BE2C (cell line): Measurements from ENCODE around the gene CCDC137.

Experiments used
- DNase-seq: peaks from one replicate; pipeline ENCODE4 v3.0.0-alpha.2; 2020
- H3K27me3 ChIP-seq: fragments of 250-450 bp; sonication (Bioruptor Pico); 2 replicates; pipeline ENCODE4 v1.5.1; 2020; ENCODE audit warnings: mild to moderate bottlenecking
- H3K36me3 ChIP-seq: fragments of 250-450 bp; sonication (Bioruptor Pico); 2 replicates; pipeline ENCODE4 v1.5.1; 2020; ENCODE audit warnings: mild to moderate bottlenecking
- H3K4me1 ChIP-seq: fragments of 250-450 bp; sonication (Bioruptor Pico); 2 replicates; pipeline ENCODE4 v1.5.1; 2020
- H3K4me3 ChIP-seq: 2 replicates; pipeline ENCODE4 v1.5.1; 2011; ENCODE audit warnings: low read depth, low read length
- H3K9me3 ChIP-seq: fragments of 250-450 bp; sonication (Bioruptor Pico); 2 replicates; pipeline ENCODE4 v1.5.1; 2020
- CTCF ChIP-seq: IDR thresholded peaks from 2 replicates; pipeline ENCODE4 v1.5.1; 2012; ENCODE audit warnings: mild to moderate bottlenecking, low read depth, low read length

CCDC137 gene

DNA sequence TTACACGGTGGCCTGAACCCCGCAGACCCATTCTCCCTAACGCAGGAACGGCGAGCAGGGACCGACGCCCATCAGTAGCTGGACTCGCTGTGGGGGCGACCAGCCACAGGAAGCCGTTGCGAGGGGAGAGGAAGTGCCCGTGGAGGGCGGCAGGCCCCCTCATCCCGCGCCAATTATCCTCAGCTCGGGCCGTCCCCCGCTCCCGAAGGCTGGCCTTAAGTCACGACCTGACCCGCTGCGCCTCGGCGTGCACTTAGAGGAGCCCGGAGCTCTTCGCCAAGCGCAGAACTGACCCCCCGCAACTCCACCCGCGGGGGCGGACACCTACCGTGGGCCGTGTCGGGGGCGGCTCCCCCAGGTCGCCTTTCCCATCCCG, 16.7 kb downstream of the CCDC137 start:
- TF ChIP-seq CTCF, result no peak
- Histone ChIP-seq H3K36me3 (peaks cover 25% of the 10 kb centered on the region), H3K9me3 (no peaks in the 10 kb centered on the region), H3K27me3 (no peaks in the 10 kb centered on the region), H3K4me3 (peak overlapping the region; percentile 92), H3K4me1 (no peaks in the 10 kb centered on the region)
- no peak for DNase-seq

GRCh38 chr17:81683584-81684441, 17.3 kb downstream of the CCDC137 start, which contains the start of the genes ARL16 and HGS:
ARL16 (minus strand) TSS chr17:81683797; CDS start chr17:81683753, 44 bp downstream.
HGS (plus strand) TSS chr17:81684011; CDS start chr17:81684067, 56 bp downstream.
- TF ChIP-seq CTCF, result no peak
- Histone ChIP-seq H3K27me3 (no peaks in the 10 kb centered on the region), H3K4me1 (no peaks in the 10 kb centered on the region), H3K36me3 (peaks cover 31% of the 10 kb centered on the region), H3K4me3 (peak within 1 kb of the TSS; percentile 92), H3K9me3 (no peaks in the 10 kb centered on the region)
- peak; percentile 98 for DNase-seq

DNA sequence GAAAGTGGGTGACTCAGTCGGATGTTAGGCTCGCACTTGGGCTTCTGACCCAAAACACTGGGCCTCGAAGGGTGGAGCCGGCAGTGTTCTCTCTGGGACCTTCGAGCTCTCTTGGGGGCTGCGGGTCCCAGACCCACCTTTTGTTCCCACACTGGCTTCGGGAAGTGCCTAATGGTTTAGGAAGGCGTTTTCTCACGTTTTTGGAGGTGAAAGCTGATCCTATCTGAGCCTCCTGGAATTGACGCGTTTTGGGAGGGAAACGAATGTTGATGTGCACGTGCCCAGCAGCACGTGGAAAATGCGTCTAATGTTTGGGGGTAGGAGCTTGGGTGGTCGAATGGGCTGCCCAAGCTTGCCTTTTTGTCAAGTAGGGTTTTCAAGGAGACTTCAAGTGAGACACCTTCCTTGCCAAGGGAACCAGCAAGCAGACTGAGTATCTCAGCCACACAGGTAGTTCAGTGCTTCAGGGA, 17.9 kb downstream of the CCDC137 start:
- Histone ChIP-seq H3K27me3 (no peaks in the 10 kb centered on the region), H3K4me3 (peak overlapping the region; percentile 92), H3K36me3 (peaks cover 38% of the 10 kb centered on the region), H3K4me1 (no peaks in the 10 kb centered on the region), H3K9me3 (no peaks in the 10 kb centered on the region)
- TF ChIP-seq CTCF, result no peak
- DNase-seq, result no peak

- no peak for DNase-seq
- no peaks in the 10 kb centered on the region for H3K9me3 ChIP-seq
- no peak for TF ChIP-seq CTCF
- H3K36me3 ChIP-seq, result peaks cover 42% of the 10 kb centered on the region
- H3K4me1 ChIP-seq, result no peaks in the 10 kb centered on the region
- H3K27me3 ChIP-seq, result no peaks in the 10 kb centered on the region
- peak overlapping the region; percentile 92 for H3K4me3 ChIP-seq
Observed at GRCh38 chr17:81685108-81685507, 18.6 kb downstream of the CCDC137 start.

DNA sequence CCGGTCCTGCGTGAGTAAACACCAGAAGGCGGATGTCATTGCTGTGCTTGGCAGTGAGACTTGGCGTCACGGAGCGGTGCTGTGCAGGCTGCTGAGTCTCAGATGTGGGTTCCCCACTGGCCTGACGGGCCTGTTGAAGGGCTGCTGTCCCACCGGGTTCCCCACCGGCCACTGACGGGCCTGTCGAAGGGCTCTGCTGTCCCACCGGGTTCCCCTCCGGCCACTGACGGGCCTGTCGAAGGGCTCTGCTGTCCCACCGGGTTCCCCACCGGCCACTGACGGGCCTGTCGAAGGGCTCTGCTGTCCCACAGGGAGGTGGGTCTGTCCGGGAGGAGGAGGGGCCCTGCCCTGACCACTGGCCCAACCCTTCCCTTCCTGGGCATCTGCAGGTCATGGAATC, 20.1 kb downstream of the CCDC137 start:
- H3K27me3 ChIP-seq, result no peaks in the 10 kb centered on the region
- no peak for DNase-seq
- H3K4me3 ChIP-seq, result no peak overlapping the region
- no peak for TF ChIP-seq CTCF
- no peaks in the 10 kb centered on the region for H3K4me1 ChIP-seq
- H3K36me3 ChIP-seq, result peaks cover 57% of the 10 kb centered on the region
- no peaks in the 10 kb centered on the region for H3K9me3 ChIP-seq
